DND-41 (cell line): ENCODE data around the gene MSTO1.

Experiments
- EZH2 ChIP-seq: IDR thresholded peaks from 3 replicates; pipeline ENCODE4 v1.6.1; 2012; ENCODE audit warnings: borderline replicate concordance, low read depth, mild to moderate bottlenecking, moderate library complexity, low read length, inconsistent platforms; ENCODE audit not compliant: severe bottlenecking
- TF ChIP-seq, protein P1 (sequence below): IDR thresholded peaks from 2 replicates; pipeline ENCODE4 v1.5.1; 2012; ENCODE audit warnings: borderline replicate concordance, low read length, moderate library complexity, mild to moderate bottlenecking; ENCODE audit not compliant: poor library complexity, severe bottlenecking; ENCODE audit errors: extremely low read depth

DNA sequence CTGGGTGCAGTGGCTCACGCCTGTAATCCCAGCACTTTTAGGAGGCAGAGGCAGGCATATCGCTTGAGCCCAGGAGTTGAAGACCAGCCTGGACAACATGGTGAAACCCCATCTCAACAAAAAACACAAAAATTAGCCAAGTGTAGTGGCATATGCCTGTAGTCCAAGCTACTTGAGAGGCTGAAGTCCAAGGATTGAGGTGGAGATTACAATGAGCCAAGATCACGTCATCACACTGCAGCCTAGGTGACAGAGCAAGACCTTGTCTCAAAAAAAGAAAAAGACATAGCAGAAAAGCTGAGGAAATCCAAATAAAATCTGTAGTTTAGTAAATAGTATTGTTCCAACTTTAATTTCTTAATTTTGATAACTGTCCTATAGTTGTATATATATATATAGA is 35.9 kb upstream of the MSTO1 start:
- TF ChIP-seq, protein P1, sequence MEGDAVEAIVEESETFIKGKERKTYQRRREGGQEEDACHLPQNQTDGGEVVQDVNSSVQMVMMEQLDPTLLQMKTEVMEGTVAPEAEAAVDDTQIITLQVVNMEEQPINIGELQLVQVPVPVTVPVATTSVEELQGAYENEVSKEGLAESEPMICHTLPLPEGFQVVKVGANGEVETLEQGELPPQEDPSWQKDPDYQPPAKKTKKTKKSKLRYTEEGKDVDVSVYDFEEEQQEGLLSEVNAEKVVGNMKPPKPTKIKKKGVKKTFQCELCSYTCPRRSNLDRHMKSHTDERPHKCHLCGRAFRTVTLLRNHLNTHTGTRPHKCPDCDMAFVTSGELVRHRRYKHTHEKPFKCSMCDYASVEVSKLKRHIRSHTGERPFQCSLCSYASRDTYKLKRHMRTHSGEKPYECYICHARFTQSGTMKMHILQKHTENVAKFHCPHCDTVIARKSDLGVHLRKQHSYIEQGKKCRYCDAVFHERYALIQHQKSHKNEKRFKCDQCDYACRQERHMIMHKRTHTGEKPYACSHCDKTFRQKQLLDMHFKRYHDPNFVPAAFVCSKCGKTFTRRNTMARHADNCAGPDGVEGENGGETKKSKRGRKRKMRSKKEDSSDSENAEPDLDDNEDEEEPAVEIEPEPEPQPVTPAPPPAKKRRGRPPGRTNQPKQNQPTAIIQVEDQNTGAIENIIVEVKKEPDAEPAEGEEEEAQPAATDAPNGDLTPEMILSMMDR, result no peak
- TF ChIP-seq EZH2, result no peak
